ENCODE results near the gene OSTF1. TPM values are rescaled to one million over a fixed set of nuclear protein-coding genes. Genes with fewer than 3 reads are reported as not detected.

The OSTF1 gene
- total RNA-seq, 4 donors from 2014 or later: 22.9 to 29.3 (median 26.9) TPM

GRCh38 chr9:75168270-75169178, 80.2 kb downstream of the OSTF1 start:
- H3K27me3 ChIP-seq: no peaks in the 10 kb centered on the region
- no peak overlapping the region for H3K27ac ChIP-seq (replicated peaks in 1 of 4)
- H3K36me3 ChIP-seq: peaks cover 0 to 31% (median 15%) of the 10 kb centered on the region in 4 donors
- TF ChIP-seq POLR2A (IDR thresholded peaks at IDR 0.05; ENCODE audit: low read depth) (no peak), EP300 (IDR thresholded peaks at IDR 0.05) (no peak), POLR2AphosphoS5 (IDR thresholded peaks at IDR 0.05) (no peak)
- TF ChIP-seq, protein P1, sequence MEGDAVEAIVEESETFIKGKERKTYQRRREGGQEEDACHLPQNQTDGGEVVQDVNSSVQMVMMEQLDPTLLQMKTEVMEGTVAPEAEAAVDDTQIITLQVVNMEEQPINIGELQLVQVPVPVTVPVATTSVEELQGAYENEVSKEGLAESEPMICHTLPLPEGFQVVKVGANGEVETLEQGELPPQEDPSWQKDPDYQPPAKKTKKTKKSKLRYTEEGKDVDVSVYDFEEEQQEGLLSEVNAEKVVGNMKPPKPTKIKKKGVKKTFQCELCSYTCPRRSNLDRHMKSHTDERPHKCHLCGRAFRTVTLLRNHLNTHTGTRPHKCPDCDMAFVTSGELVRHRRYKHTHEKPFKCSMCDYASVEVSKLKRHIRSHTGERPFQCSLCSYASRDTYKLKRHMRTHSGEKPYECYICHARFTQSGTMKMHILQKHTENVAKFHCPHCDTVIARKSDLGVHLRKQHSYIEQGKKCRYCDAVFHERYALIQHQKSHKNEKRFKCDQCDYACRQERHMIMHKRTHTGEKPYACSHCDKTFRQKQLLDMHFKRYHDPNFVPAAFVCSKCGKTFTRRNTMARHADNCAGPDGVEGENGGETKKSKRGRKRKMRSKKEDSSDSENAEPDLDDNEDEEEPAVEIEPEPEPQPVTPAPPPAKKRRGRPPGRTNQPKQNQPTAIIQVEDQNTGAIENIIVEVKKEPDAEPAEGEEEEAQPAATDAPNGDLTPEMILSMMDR (IDR thresholded peaks at IDR 0.05): no peak
- WGBS: 65% methylated on average over 2 of the region's 2 CpGs
- DNase-seq (ENCODE audit: extremely low spot score): no peak
- H3K9me3 ChIP-seq: peaks cover 0 to 11% (median 9%) of the 10 kb centered on the region in 4 donors
- no peaks in the 10 kb centered on the region for H3K4me1 ChIP-seq
- intact Hi-C loops (cut with DNase I): no loop called here
- no peak overlapping the region for H3K4me3 ChIP-seq

DNA sequence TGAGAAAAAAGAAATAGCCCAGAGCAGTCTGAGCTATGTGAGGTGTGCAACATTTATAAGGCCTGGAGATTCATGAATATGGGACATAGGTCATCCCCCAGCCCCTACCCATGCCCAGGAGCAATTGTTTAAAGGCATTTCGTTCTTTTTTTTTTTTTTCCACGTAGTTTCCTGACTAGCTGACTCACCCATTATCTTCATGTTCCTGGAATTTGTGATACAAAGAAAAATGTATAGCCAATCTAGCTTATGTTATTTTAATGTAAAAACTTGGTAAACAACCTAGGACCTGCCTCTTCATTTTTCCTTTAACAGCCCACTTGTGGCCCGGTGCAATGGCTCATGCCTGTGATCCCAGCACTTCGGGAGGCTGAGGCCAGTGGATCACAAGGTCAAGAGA, 81.3 kb downstream of the OSTF1 start:
- Histone ChIP-seq H3K4me3 (no peak overlapping the region), H3K27ac (replicated peaks in 1 of 4) (no peak overlapping the region), H3K9me3 (peaks cover 0 to 11% (median 5%) of the 10 kb centered on the region in 4 donors), H3K36me3 (peaks cover 0 to 31% (median 15%) of the 10 kb centered on the region in 4 donors), H3K4me1 (no peaks in the 10 kb centered on the region), H3K27me3 (no peaks in the 10 kb centered on the region)
- intact Hi-C loops (cut with DNase I): no loop called here
- DNase-seq (ENCODE audit: extremely low spot score): no peak
- 66% methylated on average over 4 of the region's 4 CpGs for WGBS
- TF ChIP-seq EP300 (IDR thresholded peaks at IDR 0.05) (no peak), POLR2AphosphoS5 (IDR thresholded peaks at IDR 0.05) (no peak), POLR2A (IDR thresholded peaks at IDR 0.05; ENCODE audit: low read depth) (no peak)
- TF ChIP-seq, protein P1 (IDR thresholded peaks at IDR 0.05): no peak

- H3K36me3 ChIP-seq: peaks cover 0 to 34% (median 15%) of the 10 kb centered on the region in 4 donors
- 83% methylated on average over 2 of the region's 2 CpGs for WGBS
- intact Hi-C loops (cut with DNase I): no loop called here
Observed at GRCh38 chr9:75170898-75171360, 82.6 kb downstream of the OSTF1 start.

GRCh38 chr9:75175395-75175794, 87.1 kb downstream of the OSTF1 start:
- TF ChIP-seq, protein P1 (IDR thresholded peaks at IDR 0.05): no peak
- no peak for TF ChIP-seq EP300 (IDR thresholded peaks at IDR 0.05)
- TF ChIP-seq POLR2A (IDR thresholded peaks at IDR 0.05; ENCODE audit: low read depth): no peak
- TF ChIP-seq POLR2AphosphoS5 (IDR thresholded peaks at IDR 0.05): no peak
- Histone ChIP-seq H3K4me1 (no peaks in the 10 kb centered on the region), H3K27ac (replicated peaks in 1 of 4) (no peak overlapping the region), H3K36me3 (peaks cover 0 to 14% (median 0%) of the 10 kb centered on the region in 4 donors), H3K4me3 (no peak overlapping the region), H3K27me3 (no peaks in the 10 kb centered on the region), H3K9me3 (no peaks in the 10 kb centered on the region)
- intact Hi-C loops (cut with DNase I): no loop called here
- DNase-seq (ENCODE audit: extremely low spot score): no peak
- 88% methylated on average over 5 of the region's 6 CpGs for WGBS

More at GRCh38 chr9:75170898-75171360, 82.6 kb downstream of the OSTF1 start:
- no peaks in the 10 kb centered on the region for H3K27me3 ChIP-seq
- no peaks in the 10 kb centered on the region for H3K4me1 ChIP-seq
- no peak overlapping the region for H3K4me3 ChIP-seq
- TF ChIP-seq, protein P1 (IDR thresholded peaks at IDR 0.05): no peak
- no peak for TF ChIP-seq POLR2A (IDR thresholded peaks at IDR 0.05; ENCODE audit: low read depth)
- no peak for TF ChIP-seq EP300 (IDR thresholded peaks at IDR 0.05)
- TF ChIP-seq POLR2AphosphoS5 (IDR thresholded peaks at IDR 0.05): no peak
- H3K9me3 ChIP-seq: peaks cover 0 to 11% (median 5%) of the 10 kb centered on the region in 4 donors
- no peak overlapping the region for H3K27ac ChIP-seq (replicated peaks in 1 of 4)
- DNase-seq (ENCODE audit: extremely low spot score): no peak

Measured in esophagus muscularis mucosa (tissue), 4 donors.